HepG2 (cell line): Measurements from ENCODE around the gene L2HGDH. TPM values are rescaled to one million over a fixed set of nuclear protein-coding genes. Genes with fewer than 3 reads are reported as not detected.
"Not testable (repeated sequence)": the region's sequence is repeated elsewhere in the genome, so short reads cannot be mapped to it uniquely, and the experiment has no call there.

Experiments used
- ATAC-seq: fragments of 200-7000 bp; cut with Tn5 transposase; 3 replicates; pipeline ENCODE4 v1.9.1; 2020; ENCODE audit warnings: mild to moderate bottlenecking, moderate library complexity
- BruUV-seq: library from RNA; stranded (reverse); fragments of 400-500 nt; replicated peaks from 2 replicates; lab custom pipeline; 2021; lab: Mats Ljungman, UMichigan
- CTCF ChIA-PET: fragments of 300-600 bp; formaldehyde crosslinking; extraction: SDS; loops from one replicate; lab custom pipeline; 2021; ENCODE audit warnings: low total read pairs, inconsistent platforms, low intra/inter-chr PET ratio; lab: Yijun Ruan, JAX
- POLR2A ChIA-PET: fragments of 350-600 bp; sonication (Branson Sonifier 250); formaldehyde crosslinking; loops from one replicate; lab custom pipeline; 2020; ENCODE audit warnings: antibody characterized with exemption, inconsistent platforms; lab: Yijun Ruan, JAX
- DNase-seq: peaks from one replicate; pipeline ENCODE4 v3.0.0-alpha.2; 2015; ENCODE audit warnings: low spot score
- FAIRE-seq: peaks from 3 replicates; lab custom pipeline; 2011; peaks lifted over from hg19 to GRCh38; lab: Jason Lieb, UNC
- H2AFZ ChIP-seq: one replicate; pipeline ENCODE4 v1.6.1; 2011; ENCODE audit warnings: low read length, inconsistent platforms
- H3K27ac ChIP-seq: fragments of 300-600 bp; 3 replicates; pipeline ENCODE4 v1.8.0; 2011; ENCODE audit warnings: mixed run types, mild to moderate bottlenecking, mixed read lengths, low read length, inconsistent platforms; ENCODE audit not compliant: insufficient read depth; ENCODE audit errors: extremely low read length
- H3K27me3 ChIP-seq, 2 experiments: fragments of 200-600 bp in 1 of 2; 2 replicates in 1 of 2; 3 replicates in 1 of 2; pipeline versions ENCODE4 v1.6.0 to v1.8.0; 2011; ENCODE audit warnings: low read length in 2 of 2, mild to moderate bottlenecking in 2 of 2, moderate library complexity in 2 of 2, inconsistent platforms in 1 of 2; ENCODE audit not compliant: insufficient read depth in 2 of 2, control insufficient read depth in 1 of 2
- H3K36me3 ChIP-seq, 2 experiments: fragments of 200-600 bp in 1 of 2; replicated peaks in 1 of 2; 2 replicates in 1 of 2; 3 replicates in 1 of 2; pipeline versions ENCODE4 v1.5.1 to v1.8.0; 2011; ENCODE audit warnings: low read length in 2 of 2, inconsistent platforms in 1 of 2; ENCODE audit not compliant: insufficient read depth in 2 of 2, control insufficient read depth in 1 of 2
- H3K4me1 ChIP-seq: 2 replicates; pipeline ENCODE4 v1.5.1; 2012; ENCODE audit warnings: low read length, inconsistent platforms; ENCODE audit not compliant: insufficient read depth
- H3K4me2 ChIP-seq: 2 replicates; pipeline ENCODE4 v1.6.0; 2011; ENCODE audit warnings: low read depth, low read length, inconsistent platforms
- H3K4me3 ChIP-seq, 3 experiments: fragments of 200-600 bp in 1 of 3; sonication (generic), shearing (Covaris generic) in 1 of 3; replicated peaks in 1 of 3; 2 replicates each; pipeline ENCODE4 v1.5.1; 2011 to 2016; ENCODE audit warnings: low read length in 3 of 3, inconsistent platforms in 2 of 3, low read depth in 2 of 3, mild to moderate bottlenecking in 2 of 3, control low read depth in 1 of 3, mixed read lengths in 1 of 3; ENCODE audit not compliant: insufficient read depth in 1 of 3
- H3K79me2 ChIP-seq: one replicate; pipeline ENCODE4 v1.6.1; 2011; ENCODE audit warnings: low read length, inconsistent platforms; ENCODE audit not compliant: insufficient read depth
- H3K9ac ChIP-seq: 2 replicates; pipeline ENCODE4 v1.6.0; 2011; ENCODE audit warnings: mild to moderate bottlenecking, low read depth, low read length, inconsistent platforms; ENCODE audit not compliant: insufficient read depth
- H3K9me3 ChIP-seq: 2 replicates; pipeline ENCODE4 v1.5.1; 2012; ENCODE audit warnings: mild to moderate bottlenecking, low read length
- H4K20me1 ChIP-seq: 2 replicates; pipeline ENCODE4 v1.6.0; 2011; ENCODE audit warnings: inconsistent platforms, mild to moderate bottlenecking, low read length, moderate library complexity; ENCODE audit not compliant: insufficient read depth
- BRCA1 ChIP-seq: sonication (generic); formaldehyde crosslinking; IDR thresholded peaks from 2 replicates; pipeline ENCODE4 v1.4.0; 2020; ENCODE audit warnings: missing genetic modification reagents
- CCDC6 ChIP-seq: sonication (generic); formaldehyde crosslinking; IDR thresholded peaks from 2 replicates; pipeline ENCODE4 v1.8.1; 2022; ENCODE audit warnings: mild to moderate bottlenecking, missing genetic modification reagents, moderate library complexity
- HOXD1 ChIP-seq: sonication (generic); formaldehyde crosslinking; IDR thresholded peaks from 2 replicates; pipeline ENCODE4 v1.5.0; 2020; ENCODE audit warnings: missing genetic modification reagents
- MYC ChIP-seq: sonication (generic); formaldehyde crosslinking; IDR thresholded peaks from 2 replicates; pipeline ENCODE4 v1.9.0; 2021; ENCODE audit warnings: missing genetic modification reagents, borderline replicate concordance
- SALL1 ChIP-seq: sonication (generic); formaldehyde crosslinking; IDR thresholded peaks from 2 replicates; pipeline ENCODE4 v1.8.0; 2022; ENCODE audit warnings: mild to moderate bottlenecking, missing genetic modification reagents
- SOX5 ChIP-seq: IDR thresholded peaks from 2 replicates; pipeline ENCODE4 v1.6.1; 2016; ENCODE audit warnings: borderline replicate concordance
- SP140L ChIP-seq: sonication (generic); formaldehyde crosslinking; IDR thresholded peaks from 2 replicates; pipeline ENCODE4 v1.4.0; 2020; ENCODE audit warnings: missing genetic modification reagents, borderline replicate concordance
- SRSF1 ChIP-seq: fragments of 200-400 bp; formaldehyde crosslinking; optimal IDR thresholded peaks from 2 replicates; pipeline ENCODE3; 2017; ENCODE audit warnings: mild to moderate bottlenecking, low read depth, low read length, moderate library complexity
- TBP ChIP-seq: sonication (generic); formaldehyde crosslinking; IDR thresholded peaks from 2 replicates; pipeline ENCODE4 v1.5.0; 2020; ENCODE audit warnings: missing genetic modification reagents
- ZNF431 ChIP-seq: sonication (generic); formaldehyde crosslinking; IDR thresholded peaks from 2 replicates; pipeline ENCODE4 v1.9.0; 2022; ENCODE audit warnings: missing genetic modification reagents, low read depth, mild to moderate bottlenecking, borderline replicate concordance
- ZNF446 ChIP-seq: sonication (generic); formaldehyde crosslinking; IDR thresholded peaks from 2 replicates; pipeline ENCODE4 v1.5.0; 2020; ENCODE audit warnings: mild to moderate bottlenecking, missing genetic modification reagents
- WGBS: methylation state at CpG from one replicate; pipeline ENCODE4 v1.1.6; 2017; ENCODE audit warnings: low lambda C conversion rate; 5-methylcytosine and 5-hydroxymethylcytosine counted together
- in situ Hi-C: cut with HindIII; loops from 2 replicates; pipeline ENCODE4 v1.10.0; 2017; ENCODE audit warnings: low pct_unique_long_range_greater_than_20kb; ENCODE audit not compliant: extremely low pct_ligation_motif_present
- intact Hi-C: fragments of 100-400 bp; cut with micrococcal nuclease; formaldehyde crosslinking; loops from one replicate; pipeline ENCODE4 v1.10.0; 2022; ENCODE audit not compliant: unreplicated experiment
- polyA plus RNA-seq, 8 experiments: library from polyadenylated mRNA; depleted of rRNA in 3 of 8; stranded (reverse) in 7 of 8; unstranded in 1 of 8; fragments of >200 nt; fragmentation: Illumina TruSeq in 4 of 8; extraction: Trizol in 4 of 8; gene quantifications; 2 replicates each; pipeline versions ENCODE4 v1.2.1 to v1.2.3, GENCODE V29; 2011 to 2016; ENCODE audit warnings: low read depth in 4 of 8, missing spikeins in 1 of 8, mixed read lengths in 1 of 8; ENCODE audit not compliant: insufficient read depth in 1 of 8
- total RNA-seq, 5 experiments: library from RNA; depleted of rRNA; stranded (reverse); fragments of >200 nt; fragmentation: Illumina TruSeq; extraction: Trizol; gene quantifications; 2 replicates each; pipeline ENCODE4 v1.2.3, GENCODE V29; 2016; ENCODE audit warnings: low read depth in 1 of 5
- TF ChIP-seq, protein P1 (sequence below): sonication (generic); formaldehyde crosslinking; IDR thresholded peaks from 2 replicates; pipeline ENCODE4 v1.4.0; 2020; ENCODE audit warnings: missing genetic modification reagents

The L2HGDH gene
- total and polyA plus RNA-seq, 2 of the 13 experiments (the other 11 are each of a cell fraction or from before 2014, with no cell fraction given), result 3.3 to 5.0 TPM

DNA sequence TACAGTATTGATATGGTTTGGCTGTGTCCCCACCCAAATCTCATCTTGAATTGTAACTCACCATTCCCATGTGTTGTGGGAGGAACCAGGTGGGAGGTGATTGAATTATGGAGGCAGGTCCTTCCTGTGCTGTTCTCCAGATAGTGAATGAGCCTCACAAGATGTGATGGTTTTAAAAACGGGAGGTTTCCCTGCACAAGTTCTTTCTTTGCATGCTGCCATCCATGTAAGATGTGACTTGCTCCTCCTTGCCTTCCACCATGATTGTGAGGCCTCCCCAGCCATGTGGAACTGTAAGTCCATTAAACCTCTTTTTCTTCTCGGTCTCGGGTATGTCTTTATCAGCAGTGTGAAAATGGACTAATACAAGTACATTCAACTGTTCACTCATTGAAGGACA lies 2.1 kb upstream of the L2HGDH start:
- H3K9me3 ChIP-seq, DNase-seq, H3K9ac ChIP-seq, FAIRE-seq, H3K4me2 ChIP-seq, H3K36me3 ChIP-seq, H3K27ac ChIP-seq, in situ Hi-C loops, CTCF ChIA-PET, H3K4me1 ChIP-seq, ATAC-seq, H4K20me1 ChIP-seq, H3K4me3 ChIP-seq, intact Hi-C loops, H3K27me3 ChIP-seq, H2AFZ ChIP-seq, BruUV-seq, POLR2A ChIA-PET: not testable (repeated sequence)
- 97% methylated on average over 3 of the region's 3 CpGs for WGBS
- peak; percentile 97 for TF ChIP-seq ZNF431 (CRISPR knock-in tag)
- peaks cover 32% of the 10 kb centered on the region for H3K79me2 ChIP-seq

DNA sequence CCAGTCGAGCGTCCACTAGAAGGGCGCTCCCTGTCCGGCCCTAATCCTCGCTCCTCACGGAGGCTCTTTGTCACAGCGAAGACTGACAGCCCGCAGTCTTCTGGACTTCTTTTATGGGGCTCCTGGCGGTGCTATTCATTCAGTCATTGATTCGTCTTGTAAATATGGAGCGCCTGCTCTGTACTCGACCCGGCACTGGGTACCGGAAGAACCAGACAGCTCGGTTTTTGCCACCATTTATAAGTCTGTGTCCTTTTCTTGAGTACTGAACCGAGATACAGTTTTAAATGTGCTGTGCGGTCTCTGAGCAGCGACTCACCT lies 665 bp upstream of the L2HGDH start:
- ChIA-PET CTCF (no interaction called here), POLR2A (interaction anchor here (0.6 to 2.2 kb wide), 11 partner anchors 8 to 782 kb away, joined by 3 to 27 read pairs (median 4); partner anchors contain the start of genes CDKL1, PYGL, SOS2 and TRIM9)
- Histone ChIP-seq H3K9me3 (no peaks in the 10 kb centered on the region), H3K4me3 (peak overlapping the region; percentile 72 to 86 (median 83)), H3K4me1 (peaks cover 22% of the 10 kb centered on the region), H3K9ac (peak overlapping the region; percentile 78), H4K20me1 (no peaks in the 10 kb centered on the region), H3K27ac (peak overlapping the region; percentile 92), H3K27me3 (no peaks in the 10 kb centered on the region; a peak in 1 of 5 replicates), H3K36me3 (no peaks in the 10 kb centered on the region), H2AFZ (no peak overlapping the region), H3K4me2 (peak overlapping the region; percentile 97), H3K79me2 (peaks cover 18% of the 10 kb centered on the region)
- ATAC-seq (peak; percentile 42), DNase-seq (peak; percentile 42), FAIRE-seq (no peak)
- 4% methylated on average over 12 of the region's 18 CpGs for WGBS
- no TSS peak for BruUV-seq
- intact Hi-C loops, result loop anchor here (2.0 kb wide), 1 partner anchor 80 kb away; no protein-coding TSS in a partner anchor
- in situ Hi-C loops, result no loop called here
- TF ChIP-seq HOXD1 (CRISPR knock-in tag) (0 out of 2 replicates have a peak, but pooled peaks have one; percentile 41), SALL1 (CRISPR knock-in tag) (no peak; the same call in 1 of the 2 replicates), CCDC6 (no peak), ZNF446 (CRISPR knock-in tag) (no peak), SRSF1 (no peak), SOX5 (CRISPR knock-in tag) (no peak), SP140L (CRISPR knock-in tag) (no peak), BRCA1 (CRISPR knock-in tag) (no peak), TBP (no peak), MYC (CRISPR knock-in tag) (no peak; the same call in 1 of the 2 replicates)
- TF ChIP-seq, protein P1, sequence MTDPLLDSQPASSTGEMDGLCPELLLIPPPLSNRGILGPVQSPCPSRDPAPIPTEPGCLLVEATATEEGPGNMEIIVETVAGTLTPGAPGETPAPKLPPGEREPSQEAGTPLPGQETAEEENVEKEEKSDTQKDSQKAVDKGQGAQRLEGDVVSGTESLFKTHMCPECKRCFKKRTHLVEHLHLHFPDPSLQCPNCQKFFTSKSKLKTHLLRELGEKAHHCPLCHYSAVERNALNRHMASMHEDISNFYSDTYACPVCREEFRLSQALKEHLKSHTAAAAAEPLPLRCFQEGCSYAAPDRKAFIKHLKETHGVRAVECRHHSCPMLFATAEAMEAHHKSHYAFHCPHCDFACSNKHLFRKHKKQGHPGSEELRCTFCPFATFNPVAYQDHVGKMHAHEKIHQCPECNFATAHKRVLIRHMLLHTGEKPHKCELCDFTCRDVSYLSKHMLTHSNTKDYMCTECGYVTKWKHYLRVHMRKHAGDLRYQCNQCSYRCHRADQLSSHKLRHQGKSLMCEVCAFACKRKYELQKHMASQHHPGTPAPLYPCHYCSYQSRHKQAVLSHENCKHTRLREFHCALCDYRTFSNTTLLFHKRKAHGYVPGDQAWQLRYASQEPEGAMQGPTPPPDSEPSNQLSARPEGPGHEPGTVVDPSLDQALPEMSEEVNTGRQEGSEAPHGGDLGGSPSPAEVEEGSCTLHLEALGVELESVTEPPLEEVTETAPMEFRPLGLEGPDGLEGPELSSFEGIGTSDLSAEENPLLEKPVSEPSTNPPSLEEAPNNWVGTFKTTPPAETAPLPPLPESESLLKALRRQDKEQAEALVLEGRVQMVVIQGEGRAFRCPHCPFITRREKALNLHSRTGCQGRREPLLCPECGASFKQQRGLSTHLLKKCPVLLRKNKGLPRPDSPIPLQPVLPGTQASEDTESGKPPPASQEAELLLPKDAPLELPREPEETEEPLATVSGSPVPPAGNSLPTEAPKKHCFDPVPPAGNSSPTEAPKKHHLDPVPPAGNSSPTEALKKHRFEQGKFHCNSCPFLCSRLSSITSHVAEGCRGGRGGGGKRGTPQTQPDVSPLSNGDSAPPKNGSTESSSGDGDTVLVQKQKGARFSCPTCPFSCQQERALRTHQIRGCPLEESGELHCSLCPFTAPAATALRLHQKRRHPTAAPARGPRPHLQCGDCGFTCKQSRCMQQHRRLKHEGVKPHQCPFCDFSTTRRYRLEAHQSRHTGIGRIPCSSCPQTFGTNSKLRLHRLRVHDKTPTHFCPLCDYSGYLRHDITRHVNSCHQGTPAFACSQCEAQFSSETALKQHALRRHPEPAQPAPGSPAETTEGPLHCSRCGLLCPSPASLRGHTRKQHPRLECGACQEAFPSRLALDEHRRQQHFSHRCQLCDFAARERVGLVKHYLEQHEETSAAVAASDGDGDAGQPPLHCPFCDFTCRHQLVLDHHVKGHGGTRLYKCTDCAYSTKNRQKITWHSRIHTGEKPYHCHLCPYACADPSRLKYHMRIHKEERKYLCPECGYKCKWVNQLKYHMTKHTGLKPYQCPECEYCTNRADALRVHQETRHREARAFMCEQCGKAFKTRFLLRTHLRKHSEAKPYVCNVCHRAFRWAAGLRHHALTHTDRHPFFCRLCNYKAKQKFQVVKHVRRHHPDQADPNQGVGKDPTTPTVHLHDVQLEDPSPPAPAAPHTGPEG, result no peak
